NCI-H2081 (cell line): ENCODE results near the gene HSPA14.
"Not testable (repeated sequence)": the region's sequence is repeated elsewhere in the genome, so short reads cannot be mapped to it uniquely, and the experiment has no call there.

ENCODE experiments used
- DNase-seq, 2 experiments: peaks; one replicate each; lab custom pipeline; 2025; lab: John Stamatoyannopoulos, UW

Gene HSPA14

GRCh38 chr10:14880229-14880628 is 42.1 kb downstream of the HSPA14 start:
- DNase-seq: no peak

DNA sequence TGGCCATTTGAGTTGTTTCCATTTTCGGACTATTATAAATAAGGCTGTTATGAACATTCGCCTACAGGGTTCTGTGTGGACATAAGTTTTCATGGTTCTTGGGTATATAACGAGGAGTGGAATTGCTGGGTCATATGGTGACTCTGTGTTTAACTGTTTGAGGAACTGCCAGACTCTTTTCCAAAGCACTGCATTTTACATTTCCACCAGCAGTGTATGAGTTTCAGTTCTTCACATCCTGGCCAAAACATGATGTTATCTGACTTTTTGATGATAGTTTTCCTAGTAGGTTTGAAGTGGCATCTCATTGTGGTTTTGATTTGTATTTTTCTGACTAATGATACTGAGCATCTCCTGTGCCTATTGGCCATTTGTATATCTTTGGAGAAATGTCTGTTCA is 46.0 kb downstream of the HSPA14 start:
- DNase-seq: no peak

DNA sequence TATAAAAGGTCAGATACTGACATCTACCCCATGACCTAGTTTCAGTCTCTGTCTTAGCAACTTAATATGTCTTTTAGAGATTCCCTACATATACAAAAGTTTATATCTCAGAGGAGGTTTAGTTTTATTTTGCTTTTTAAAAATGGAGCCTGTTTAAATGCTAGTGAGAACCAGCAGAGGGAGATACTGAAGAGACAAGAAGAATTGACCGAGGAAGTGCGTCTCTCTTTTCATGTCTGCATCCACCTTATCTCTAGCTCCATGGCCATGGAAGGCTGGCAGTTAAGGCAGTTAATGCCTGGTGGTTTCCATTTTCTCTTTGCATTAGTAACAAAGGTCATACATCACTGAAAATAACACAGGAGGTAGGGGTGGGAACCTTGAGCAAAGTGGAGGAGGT is 51.2 kb downstream of the HSPA14 start:
- no peak for DNase-seq

- DNase-seq: no peak
Measured at GRCh38 chr10:14891151-14891550, 53.0 kb downstream of the HSPA14 start.

GRCh38 chr10:14904316-14904732 is 66.2 kb downstream of the HSPA14 start:
- peak in 1 of 2 experiments; percentile 3 for DNase-seq

GRCh38 chr10:14904864-14905263 is 66.8 kb downstream of the HSPA14 start:
- DNase-seq: no peak

GRCh38 chr10:14905890-14906289 is 67.8 kb downstream of the HSPA14 start:
- DNase-seq: no peak

- no peak for DNase-seq
Measured at GRCh38 chr10:14906765-14907164, 68.7 kb downstream of the HSPA14 start.

DNA sequence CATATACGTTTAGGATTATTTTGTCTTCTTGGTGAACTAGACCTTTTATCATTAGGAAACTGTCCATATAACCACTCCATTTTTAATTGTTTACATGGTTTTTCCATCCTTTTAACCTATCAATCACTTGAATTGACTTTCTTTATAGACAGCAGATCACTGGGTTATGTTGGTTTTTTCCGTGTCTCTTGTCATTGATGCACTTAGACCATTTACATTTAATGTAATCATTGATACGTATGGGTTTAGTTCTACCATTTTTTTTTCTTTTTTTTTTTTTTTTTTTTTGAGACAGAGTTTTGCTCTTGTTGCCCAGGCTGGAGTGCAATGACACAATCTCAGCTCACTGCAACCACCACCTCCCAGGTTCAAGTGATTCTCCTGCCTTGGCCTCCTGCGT is 69.5 kb downstream of the HSPA14 start:
- not testable (repeated sequence) for DNase-seq

GRCh38 chr10:14909101-14909500 is 71.0 kb downstream of the HSPA14 start:
- DNase-seq: no peak

- DNase-seq: no peak
Measured at GRCh38 chr10:14910953-14911352, 72.8 kb downstream of the HSPA14 start.

DNA sequence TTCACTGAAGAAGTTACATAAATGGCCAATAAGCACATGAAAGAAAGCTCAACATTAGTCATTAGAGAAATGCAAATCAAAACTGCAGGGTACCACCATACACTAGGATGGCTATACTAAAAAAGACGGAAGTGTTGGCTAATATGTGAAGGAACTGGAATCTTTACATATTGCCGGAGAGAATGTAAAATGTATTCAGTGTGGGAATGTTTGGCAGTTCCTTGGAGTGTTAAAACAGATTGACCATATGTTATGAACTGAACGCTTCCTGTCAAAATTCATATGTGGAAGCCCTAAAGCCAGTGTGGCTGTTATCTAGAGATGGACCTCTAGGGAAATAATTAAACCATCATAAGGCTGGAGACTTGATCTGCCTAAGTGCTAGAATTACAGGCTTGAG is 73.7 kb downstream of the HSPA14 start:
- DNase-seq: no peak

DNA sequence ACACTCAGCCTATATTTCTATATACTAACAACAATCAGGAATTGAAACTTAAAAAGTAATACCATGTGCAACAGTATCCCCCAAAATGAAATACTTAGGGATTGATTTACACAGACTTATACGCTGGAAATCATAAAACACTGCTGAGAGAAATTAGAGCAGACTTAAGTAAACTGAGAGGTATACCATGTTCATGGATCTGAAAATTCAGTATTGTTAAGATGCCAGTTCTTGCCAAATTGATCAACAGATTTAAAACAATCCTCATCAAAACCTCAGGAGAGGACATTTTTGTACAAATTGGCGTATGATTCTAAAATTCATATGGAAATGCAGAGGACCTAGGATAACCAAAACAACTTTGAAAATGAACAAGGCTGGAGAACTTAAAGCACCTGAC is 78.5 kb downstream of the HSPA14 start:
- DNase-seq: no peak

GRCh38 chr10:14917827-14918226 is 79.7 kb downstream of the HSPA14 start:
- DNase-seq: no peak

GRCh38 chr10:14918964-14919363 is 80.9 kb downstream of the HSPA14 start:
- DNase-seq: no peak
